ENCODE data around the gene RSPH4A. TPM values are rescaled to one million over a fixed set of nuclear protein-coding genes. Genes with fewer than 3 reads are reported as not detected.
"Not testable (repeated sequence)": the region's sequence is repeated elsewhere in the genome, so short reads cannot be mapped to it uniquely, and the experiment has no call there.

RSPH4A gene
- polyA plus RNA-seq, 3 donors from 2014 or later: 0.11 TPM; not detected in 2

GRCh38 chr6:116649129-116649528, 32.9 kb downstream of the RSPH4A start:
- Mint-ChIP-seq H3K4me1 (peaks cover 0 to 2% of the 10 kb centered on the region in 2 donors), H3K9me3 (no peaks in the 10 kb centered on the region), H3K27me3 (ENCODE audit: low read depth in 3 of 3) (peaks cover 0 to 2% (median 0%) of the 10 kb centered on the region in 3 donors), H3K36me3 (peaks cover 10 to 35% (median 22%) of the 10 kb centered on the region in 3 donors), H3K27ac (peak overlapping the region in 1 of 6 donors; percentile 25), H3K4me3 (no peak overlapping the region)
- no peak for DNase-seq

GRCh38 chr6:116651916-116652315, 35.6 kb downstream of the RSPH4A start:
- Mint-ChIP-seq H3K9me3 (no peaks in the 10 kb centered on the region), H3K4me1 (no peaks in the 10 kb centered on the region), H3K27ac (peak overlapping the region in 2 of 6 donors; percentile 9 to 36), H3K36me3 (peaks cover 10 to 40% (median 23%) of the 10 kb centered on the region in 3 donors), H3K4me3 (no peak overlapping the region), H3K27me3 (ENCODE audit: low read depth in 3 of 3) (peaks cover 0 to 2% (median 0%) of the 10 kb centered on the region in 3 donors)
- DNase-seq: no peak

- Mint-ChIP-seq H3K4me1 (peaks cover 39 to 60% of the 10 kb centered on the region in 2 donors), H3K9me3 (no peaks in the 10 kb centered on the region), H3K27ac (peak overlapping the region in 3 of 6 donors; percentile 37 to 71 (median 48)), H3K27me3 (ENCODE audit: low read depth in 3 of 3) (no peaks in the 10 kb centered on the region), H3K36me3 (peaks cover 0 to 13% (median 6%) of the 10 kb centered on the region in 3 donors), H3K4me3 (no peak overlapping the region)
- no peak for DNase-seq
Observed at GRCh38 chr6:116661594-116661993, 45.3 kb downstream of the RSPH4A start.

GRCh38 chr6:116662202-116662601, 45.9 kb downstream of the RSPH4A start:
- Mint-ChIP-seq H3K27ac (peak overlapping the region in 2 of 6 donors; percentile 6 to 42), H3K36me3 (peaks cover 0 to 7% (median 6%) of the 10 kb centered on the region in 3 donors), H3K4me3 (no peak overlapping the region), H3K4me1 (peaks cover 44 to 66% of the 10 kb centered on the region in 2 donors), H3K27me3 (ENCODE audit: low read depth in 3 of 3) (no peaks in the 10 kb centered on the region), H3K9me3 (no peaks in the 10 kb centered on the region)
- DNase-seq: no peak

GRCh38 chr6:116663308-116663707, 47.0 kb downstream of the RSPH4A start:
- Mint-ChIP-seq H3K4me3 (no peak overlapping the region), H3K4me1 (peaks cover 54 to 77% of the 10 kb centered on the region in 2 donors), H3K27ac (peak overlapping the region in 2 of 6 donors; percentile 0 to 4), H3K36me3 (peaks cover 0 to 7% (median 6%) of the 10 kb centered on the region in 3 donors), H3K9me3 (no peaks in the 10 kb centered on the region), H3K27me3 (ENCODE audit: low read depth in 3 of 3) (peaks cover 0 to 3% (median 0%) of the 10 kb centered on the region in 3 donors)
- no peak for DNase-seq

- Mint-ChIP-seq H3K4me3 (peak overlapping the region in 1 of 5 donors; percentile 14), H3K27ac (peak overlapping the region in 2 of 6 donors; percentile 28 to 63), H3K4me1 (peaks cover 59 to 84% of the 10 kb centered on the region in 2 donors)
- not testable (repeated sequence) for DNase-seq; H3K36me3 Mint-ChIP-seq; H3K27me3 Mint-ChIP-seq (ENCODE audit: low read depth in 3 of 3); H3K9me3 Mint-ChIP-seq
Observed at GRCh38 chr6:116664169-116664568, 47.9 kb downstream of the RSPH4A start.

- peak overlapping the region in 4 of 5 donors; percentile 40 to 50 (median 44) for H3K4me3 Mint-ChIP-seq
- DNase-seq: no peak
Observed at GRCh38 chr6:116665464-116665863, 49.2 kb downstream of the RSPH4A start.

GRCh38 chr6:116666869-116667268, 50.6 kb downstream of the RSPH4A start:
- H3K4me3 Mint-ChIP-seq: peak overlapping the region; percentile 51 to 66 (median 56)
- no peaks in the 10 kb centered on the region for H3K9me3 Mint-ChIP-seq
- H3K36me3 Mint-ChIP-seq: no peaks in the 10 kb centered on the region
- H3K27ac Mint-ChIP-seq: peak overlapping the region in 5 of 6 donors; percentile 36 to 99 (median 58)
- DNase-seq: peak in 1 of 3 donors; percentile 10
- peaks cover under 1 to 8% (median 4%) of the 10 kb centered on the region in 3 donors for H3K27me3 Mint-ChIP-seq (ENCODE audit: low read depth in 3 of 3)
- peaks cover 51 to 67% of the 10 kb centered on the region in 2 donors for H3K4me1 Mint-ChIP-seq

More at GRCh38 chr6:116665464-116665863, 49.2 kb downstream of the RSPH4A start:
- Mint-ChIP-seq H3K4me1 (peaks cover 57 to 76% of the 10 kb centered on the region in 2 donors), H3K27me3 (ENCODE audit: low read depth in 3 of 3) (peaks cover 0 to 8% (median 4%) of the 10 kb centered on the region in 3 donors), H3K36me3 (no peaks in the 10 kb centered on the region), H3K27ac (peak overlapping the region in 2 of 6 donors; percentile 36 to 62), H3K9me3 (no peaks in the 10 kb centered on the region)

- no peak for DNase-seq
- Mint-ChIP-seq H3K27me3 (ENCODE audit: low read depth in 3 of 3) (peaks cover 3 to 8% (median 4%) of the 10 kb centered on the region in 3 donors), H3K36me3 (no peaks in the 10 kb centered on the region), H3K27ac (peak overlapping the region; percentile 94 to 99 (median 99)), H3K9me3 (no peaks in the 10 kb centered on the region), H3K4me1 (peaks cover 44 to 59% of the 10 kb centered on the region in 2 donors), H3K4me3 (peak overlapping the region; percentile 97 to 99 (median 99))
Observed at GRCh38 chr6:116667623-116668022, 51.3 kb downstream of the RSPH4A start.

GRCh38 chr6:116672306-116672705, 56.0 kb downstream of the RSPH4A start:
- Mint-ChIP-seq H3K4me3 (no peak overlapping the region), H3K36me3 (no peaks in the 10 kb centered on the region), H3K9me3 (peaks cover 0 to 1% (median 0%) of the 10 kb centered on the region in 6 donors), H3K4me1 (peaks cover 15 to 18% of the 10 kb centered on the region in 2 donors), H3K27ac (no peak overlapping the region), H3K27me3 (ENCODE audit: low read depth in 3 of 3) (peaks cover 3 to 8% (median 6%) of the 10 kb centered on the region in 3 donors)
- DNase-seq: no peak

- H3K27ac Mint-ChIP-seq: no peak overlapping the region
- peaks cover 0 to 7% (median 3%) of the 10 kb centered on the region in 3 donors for H3K27me3 Mint-ChIP-seq (ENCODE audit: low read depth in 3 of 3)
- no peak overlapping the region for H3K4me3 Mint-ChIP-seq
- no peak for DNase-seq
- H3K9me3 Mint-ChIP-seq: peaks cover 0 to 1% (median 0%) of the 10 kb centered on the region in 6 donors
- peaks cover 13 to 17% of the 10 kb centered on the region in 2 donors for H3K4me1 Mint-ChIP-seq
- no peaks in the 10 kb centered on the region for H3K36me3 Mint-ChIP-seq
Observed at GRCh38 chr6:116676021-116676420, 59.7 kb downstream of the RSPH4A start.

GRCh38 chr6:116680880-116681672, 64.8 kb downstream of the RSPH4A start, which contains the start of gene KPNA5:
Gene KPNA5, plus strand, starts transcription at chr6:116681211. Its CDS starts 124 bp downstream, at chr6:116681335.
- H3K4me1 Mint-ChIP-seq: peaks cover 44 to 53% of the 10 kb centered on the region in 2 donors
- peak within 1 kb of the TSS; percentile 95 to 98 (median 97) for H3K4me3 Mint-ChIP-seq
- no peaks in the 10 kb centered on the region for H3K9me3 Mint-ChIP-seq
- peaks cover 0 to 10% (median 2%) of the 10 kb centered on the region in 3 donors for H3K27me3 Mint-ChIP-seq (ENCODE audit: low read depth in 3 of 3)
- peak; percentile 85 to 88 (median 86) for DNase-seq
- peaks cover 8 to 12% (median 9%) of the 10 kb centered on the region in 3 donors for H3K36me3 Mint-ChIP-seq
- H3K27ac Mint-ChIP-seq: peak within 1 kb of the TSS; percentile 89 to 99 (median 98)

- H3K4me3 Mint-ChIP-seq: peak overlapping the region; percentile 95 to 98 (median 97)
- peak overlapping the region; percentile 87 to 98 (median 94) for H3K27ac Mint-ChIP-seq
- peaks cover 0 to 12% (median 2%) of the 10 kb centered on the region in 3 donors for H3K27me3 Mint-ChIP-seq (ENCODE audit: low read depth in 3 of 3)
- peak in 2 of 3 donors; percentile 32 to 56 for DNase-seq
- peaks cover 54 to 63% of the 10 kb centered on the region in 2 donors for H3K4me1 Mint-ChIP-seq
- H3K9me3 Mint-ChIP-seq: no peaks in the 10 kb centered on the region
- peaks cover 10 to 14% (median 10%) of the 10 kb centered on the region in 3 donors for H3K36me3 Mint-ChIP-seq
Observed at GRCh38 chr6:116682334-116682712, 66.0 kb downstream of the RSPH4A start.
